GM21447 (cell line): ENCODE results near the gene ATMIN.
A peak's percentile ranks its signal among the peaks of the same experiment; 100 is the strongest.

Source experiments
- ATAC-seq: cut with Tn5 transposase; IDR thresholded peaks from one replicate; pipeline ENCODE4 v1.9.1; 2021; ENCODE audit not compliant: unreplicated experiment

The ATMIN gene

GRCh38 chr16:81004646-81005353, 30.8 kb upstream of the ATMIN start:
- ATAC-seq, result no peak

- no peak for ATAC-seq
Observed at GRCh38 chr16:81005610-81006161, 30.0 kb upstream of the ATMIN start.

GRCh38 chr16:81006211-81006812, 29.3 kb upstream of the ATMIN start:
- peak; percentile 35 for ATAC-seq

- ATAC-seq, result peak; percentile 84
Observed at GRCh38 chr16:81006813-81007695, 28.6 kb upstream of the ATMIN start, which contains the start of the genes CENPN and CMC2. Gene CENPN (plus strand): TSS chr16:81007214. CDS start chr16:81011940, 4,726 bp downstream. Gene CMC2 (minus strand): TSS chr16:81006885. CDS start chr16:80997394, 9,491 bp downstream.

- ATAC-seq, result no peak
Observed at GRCh38 chr16:81008505-81008789, 27.2 kb upstream of the ATMIN start.

GRCh38 chr16:81012974-81013373, 22.7 kb upstream of the ATMIN start:
- ATAC-seq, result no peak

GRCh38 chr16:81014672-81015071, 21.0 kb upstream of the ATMIN start:
- ATAC-seq, result no peak

GRCh38 chr16:81018496-81018895, 17.1 kb upstream of the ATMIN start:
- ATAC-seq, result no peak

GRCh38 chr16:81026429-81026828, 9.2 kb upstream of the ATMIN start:
- no peak for ATAC-seq

- no peak for ATAC-seq
Observed at GRCh38 chr16:81029930-81030604, 5.6 kb upstream of the ATMIN start.

- ATAC-seq, result peak; percentile 56
Observed at GRCh38 chr16:81035975-81036750, 521 bp downstream of the ATMIN start.

GRCh38 chr16:81036751-81037350, 1.2 kb downstream of the ATMIN start:
- no peak for ATAC-seq

- no peak for ATAC-seq
Observed at GRCh38 chr16:81040131-81040530, 4.5 kb downstream of the ATMIN start.

GRCh38 chr16:81040842-81041241, 5.2 kb downstream of the ATMIN start:
- no peak for ATAC-seq

- no peak for ATAC-seq
Observed at GRCh38 chr16:81041696-81042095, 6.1 kb downstream of the ATMIN start.

GRCh38 chr16:81042821-81043220, 7.2 kb downstream of the ATMIN start:
- ATAC-seq, result no peak

GRCh38 chr16:81053761-81054160, 18.1 kb downstream of the ATMIN start:
- ATAC-seq, result no peak

- ATAC-seq, result no peak
Observed at GRCh38 chr16:81060576-81061306, 25.1 kb downstream of the ATMIN start.

GRCh38 chr16:81061307-81061640, 25.6 kb downstream of the ATMIN start:
- ATAC-seq, result no peak
